A549 treated with AZD9567 at 1 μM for 4 hours (cell line): ENCODE measurements around the gene ACSL3. TPM values are rescaled to one million over a fixed set of nuclear protein-coding genes. Genes with fewer than 3 reads are reported as not detected.

Experiments used
- total RNA-seq: library from RNA; stranded (reverse); fragments of 200-300 nt; extraction: Qiagen RNA extraction; gene quantifications from 5 replicates; pipeline ENCODE4 v1.2.3, GENCODE V29; 2022; ENCODE audit not compliant: insufficient read depth

Gene ACSL3
- 120 to 212 TPM (median 128 TPM) in 5 replicates for total RNA-seq

DNA sequence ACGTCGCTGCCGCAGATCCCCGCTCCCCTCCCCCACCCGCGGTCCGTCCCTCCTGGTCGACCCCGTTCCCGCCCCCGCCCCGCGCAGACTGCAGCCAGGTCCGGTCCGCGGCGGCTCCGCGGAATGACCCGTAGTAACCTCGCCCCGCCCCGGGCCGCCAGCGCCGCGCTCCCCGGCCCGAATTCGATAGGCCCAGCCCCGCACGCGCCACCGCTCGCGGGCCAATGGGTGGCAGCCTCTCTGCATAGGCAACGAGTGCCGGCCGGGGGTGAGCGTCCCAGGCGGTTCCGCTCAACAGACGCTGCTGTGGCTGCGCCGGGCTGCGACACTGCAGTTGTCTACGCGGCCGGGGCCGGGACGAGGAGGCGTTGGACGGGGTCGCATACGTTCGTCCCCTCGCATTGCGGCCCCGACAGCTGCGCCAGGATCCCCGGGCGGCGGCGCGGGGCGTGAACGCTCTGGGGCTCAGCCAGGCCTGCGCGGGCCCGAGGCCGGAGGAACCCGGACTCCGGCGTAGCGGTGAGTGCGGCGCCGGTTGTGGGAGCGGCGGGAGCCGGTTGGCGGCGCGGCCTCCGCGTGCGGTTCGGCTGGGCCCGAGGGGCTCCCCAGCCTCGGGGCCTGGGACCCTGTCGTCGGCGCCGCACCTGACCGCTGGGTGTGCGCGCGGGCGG, at the start of gene ACSL3:
ACSL3 (plus strand) TSS at position 297 of the 671 bp plus-strand sequence. CDS start 47,737 bp downstream, outside the sequence.

Other genes starting within 250 kb of the ACSL3 start
- 44.6 to 65.7 TPM (median 45.1 TPM) in 5 replicates for gene FARSB, start 204.9 kb upstream of the ACSL3 start, total RNA-seq
- not detected in 5 replicates for gene MOGAT1, start 189.4 kb upstream of the ACSL3 start, total RNA-seq
- gene KCNE4, start 191.2 kb downstream of the ACSL3 start, total RNA-seq: 0.38 to 0.47 TPM (median 0.42 TPM) in 4 of 5 replicates, not detected in the other